Panc1 (cell line): ENCODE data around the gene USP24. TPM values are rescaled to one million over a fixed set of nuclear protein-coding genes. Genes with fewer than 3 reads are reported as not detected.

ENCODE experiments used
- ATAC-seq: fragments of 200-7000 bp; cut with Tn5 transposase; 2 replicates; pipeline ENCODE4 v1.9.1; 2020; ENCODE audit warnings: mild to moderate bottlenecking, moderate library complexity
- BruUV-seq: library from RNA; stranded (reverse); fragments of 400-500 nt; replicated peaks from 2 replicates; lab custom pipeline; 2021; lab: Mats Ljungman, UMichigan
- CTCF ChIA-PET: fragments of 300-600 bp; sonication (Branson Sonifier 250); formaldehyde crosslinking; loops from one replicate; lab custom pipeline; 2022; ENCODE audit warnings: antibody characterized with exemption; lab: Charles Lee
- POLR2A ChIA-PET: fragments of 300-600 bp; sonication (Branson Sonifier 250); formaldehyde crosslinking; loops from one replicate; lab custom pipeline; 2022; ENCODE audit warnings: antibody characterized with exemption; lab: Charles Lee
- DNase-seq: peaks from one replicate; pipeline ENCODE4 v3.0.0-alpha.2; 2010; ENCODE audit warnings: low read depth, low spot score
- H3K27ac ChIP-seq: 2 replicates; pipeline ENCODE4 v1.5.1; 2011; ENCODE audit warnings: mild to moderate bottlenecking, low read length, inconsistent platforms
- H3K27me3 ChIP-seq: fragments of 200-500 bp; sonication (Bioruptor generic); 2 replicates; pipeline ENCODE4 v1.6.0; 2014; ENCODE audit warnings: low read length, inconsistent platforms; ENCODE audit not compliant: control insufficient read depth, insufficient read depth
- H3K36me3 ChIP-seq: fragments of 200-500 bp; sonication (Bioruptor generic); 2 replicates; pipeline ENCODE4 v1.5.1; 2014; ENCODE audit warnings: inconsistent platforms, mild to moderate bottlenecking, low read length, moderate library complexity; ENCODE audit not compliant: control insufficient read depth, insufficient read depth
- H3K4me1 ChIP-seq: 2 replicates; pipeline ENCODE4 v1.5.1; 2011; ENCODE audit warnings: inconsistent platforms, mild to moderate bottlenecking, low read length, moderate library complexity; ENCODE audit not compliant: control insufficient read depth, insufficient read depth
- H3K4me3 ChIP-seq, 2 experiments: 2 replicates each; pipeline ENCODE4 v1.5.1; 2011 to 2012; ENCODE audit warnings: low read depth in 2 of 2, low read length in 2 of 2, mild to moderate bottlenecking in 2 of 2, inconsistent platforms in 1 of 2, moderate library complexity in 1 of 2
- H3K9me3 ChIP-seq: fragments of 200-500 bp; sonication (Bioruptor generic); 2 replicates; pipeline ENCODE4 v1.5.1; 2014; ENCODE audit warnings: low read depth, mild to moderate bottlenecking, inconsistent platforms, low read length, moderate library complexity; ENCODE audit not compliant: control insufficient read depth, insufficient read depth
- POLR2AphosphoS5 ChIP-seq: IDR thresholded peaks from 2 replicates; pipeline ENCODE4 v1.6.1; 2012; ENCODE audit warnings: mild to moderate bottlenecking, low read depth, low read length, moderate library complexity
- SIN3A ChIP-seq: IDR thresholded peaks from 2 replicates; pipeline ENCODE4 v1.6.1; 2012; ENCODE audit warnings: low read depth, mild to moderate bottlenecking, low read length, moderate library complexity, borderline replicate concordance; ENCODE audit not compliant: insufficient read depth
- TCF7L2 ChIP-seq: IDR thresholded peaks from 2 replicates; pipeline ENCODE4 v1.6.1; 2011; ENCODE audit warnings: mild to moderate bottlenecking, low read depth, low read length, inconsistent platforms
- in situ Hi-C: cut with HindIII; loops from 2 replicates; pipeline ENCODE4 v1.10.0; 2016; ENCODE audit warnings: low sequenced_read_pairs, low pct_unique_long_range_greater_than_20kb
- intact Hi-C: fragments of 100-400 bp; cut with micrococcal nuclease; formaldehyde crosslinking; loops from one replicate; pipeline ENCODE4 v1.10.0; 2022; ENCODE audit not compliant: unreplicated experiment
- total RNA-seq: library from RNA; stranded (reverse); gene quantifications from one replicate; pipeline ENCODE4 v1.2.1, GENCODE V29; 2021; ENCODE audit not compliant: unreplicated experiment
- TF ChIP-seq, protein P1 (sequence below), 2 experiments: IDR thresholded peaks; 2 replicates each; pipeline ENCODE4 v1.6.1; 2011 to 2012; ENCODE audit warnings: low read depth in 2 of 2, control low read depth in 1 of 2, low read length in 1 of 2, mild to moderate bottlenecking in 1 of 2, moderate library complexity in 1 of 2; ENCODE audit not compliant: insufficient read depth in 1 of 2
- TF ChIP-seq, protein P2 (sequence below): fragments of 450-650 bp; IDR thresholded peaks from 2 replicates; pipeline ENCODE4 v1.5.1; 2017; ENCODE audit warnings: mild to moderate bottlenecking

The USP24 gene
- total RNA-seq, 1 experiment from 2014 or later: 52.2 TPM

DNA sequence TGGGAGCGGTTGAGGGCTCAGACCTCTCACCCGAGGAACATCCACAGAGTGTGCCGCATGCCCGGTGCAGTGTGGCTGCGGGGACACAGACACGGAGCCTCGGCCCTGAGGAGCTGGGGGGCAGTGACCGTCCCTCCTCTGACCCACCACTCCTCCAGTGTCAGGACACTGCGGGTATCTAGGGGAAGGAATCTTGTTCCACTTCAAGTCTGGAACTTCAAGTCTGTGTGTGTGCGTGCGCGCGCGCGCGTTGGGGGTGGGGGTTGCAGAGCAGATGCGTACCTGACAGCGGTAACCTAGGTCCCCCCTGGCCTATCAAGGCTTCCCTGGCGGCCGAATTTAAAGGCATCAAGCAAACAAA, 158.6 kb downstream of the USP24 start:
- no peaks in the 10 kb centered on the region for H3K9me3 ChIP-seq
- no peaks in the 10 kb centered on the region for H3K4me1 ChIP-seq
- CTCF ChIA-PET: no interaction called here
- no TSS peak for BruUV-seq
- intact Hi-C loops: no loop called here
- no peaks in the 10 kb centered on the region for H3K27me3 ChIP-seq
- no peak overlapping the region for H3K27ac ChIP-seq
- DNase-seq: no peak
- POLR2A ChIA-PET: no interaction called here
- no peak for TF ChIP-seq POLR2AphosphoS5
- no peak overlapping the region for H3K4me3 ChIP-seq
- ATAC-seq: no peak
- in situ Hi-C loops: no loop called here
- no peaks in the 10 kb centered on the region for H3K36me3 ChIP-seq

DNA sequence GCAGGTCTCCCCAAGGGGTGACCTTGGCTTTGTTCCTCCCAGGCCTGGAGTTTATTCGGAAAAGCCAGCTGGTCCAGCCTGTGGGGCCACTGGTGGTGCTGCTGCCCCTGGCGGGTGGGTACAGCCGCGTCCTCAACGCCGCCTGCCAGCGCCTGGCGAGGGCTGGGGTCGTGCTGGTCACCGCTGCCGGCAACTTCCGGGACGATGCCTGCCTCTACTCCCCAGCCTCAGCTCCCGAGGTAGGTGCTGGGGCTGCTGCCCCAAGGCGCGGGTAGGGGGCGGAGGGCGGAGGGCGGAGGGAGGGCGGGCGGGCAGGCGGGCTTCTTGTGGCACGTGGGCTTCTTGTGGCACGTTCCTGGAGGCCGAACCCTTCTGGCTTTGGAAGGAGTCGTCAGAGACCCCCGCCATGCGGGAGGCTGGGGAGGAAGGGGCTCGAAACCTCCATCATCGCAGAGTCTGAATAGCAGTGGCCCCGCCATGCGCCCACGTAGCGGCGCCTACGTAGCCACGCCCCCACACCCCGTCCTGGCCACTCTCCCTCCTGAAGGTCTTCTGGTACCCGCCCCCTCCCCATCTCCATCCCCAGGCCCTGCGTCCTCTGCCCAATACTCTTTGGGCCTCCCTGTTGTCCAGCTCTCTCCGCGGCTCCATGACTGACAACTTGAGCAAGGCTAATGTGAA, 159.1 kb downstream of the USP24 start:
- H3K27ac ChIP-seq: no peak overlapping the region
- intact Hi-C loops (no loop called here), in situ Hi-C loops (no loop called here)
- TF ChIP-seq TCF7L2 (no peak), SIN3A (no peak), POLR2AphosphoS5 (no peak)
- TF ChIP-seq, protein P1, sequence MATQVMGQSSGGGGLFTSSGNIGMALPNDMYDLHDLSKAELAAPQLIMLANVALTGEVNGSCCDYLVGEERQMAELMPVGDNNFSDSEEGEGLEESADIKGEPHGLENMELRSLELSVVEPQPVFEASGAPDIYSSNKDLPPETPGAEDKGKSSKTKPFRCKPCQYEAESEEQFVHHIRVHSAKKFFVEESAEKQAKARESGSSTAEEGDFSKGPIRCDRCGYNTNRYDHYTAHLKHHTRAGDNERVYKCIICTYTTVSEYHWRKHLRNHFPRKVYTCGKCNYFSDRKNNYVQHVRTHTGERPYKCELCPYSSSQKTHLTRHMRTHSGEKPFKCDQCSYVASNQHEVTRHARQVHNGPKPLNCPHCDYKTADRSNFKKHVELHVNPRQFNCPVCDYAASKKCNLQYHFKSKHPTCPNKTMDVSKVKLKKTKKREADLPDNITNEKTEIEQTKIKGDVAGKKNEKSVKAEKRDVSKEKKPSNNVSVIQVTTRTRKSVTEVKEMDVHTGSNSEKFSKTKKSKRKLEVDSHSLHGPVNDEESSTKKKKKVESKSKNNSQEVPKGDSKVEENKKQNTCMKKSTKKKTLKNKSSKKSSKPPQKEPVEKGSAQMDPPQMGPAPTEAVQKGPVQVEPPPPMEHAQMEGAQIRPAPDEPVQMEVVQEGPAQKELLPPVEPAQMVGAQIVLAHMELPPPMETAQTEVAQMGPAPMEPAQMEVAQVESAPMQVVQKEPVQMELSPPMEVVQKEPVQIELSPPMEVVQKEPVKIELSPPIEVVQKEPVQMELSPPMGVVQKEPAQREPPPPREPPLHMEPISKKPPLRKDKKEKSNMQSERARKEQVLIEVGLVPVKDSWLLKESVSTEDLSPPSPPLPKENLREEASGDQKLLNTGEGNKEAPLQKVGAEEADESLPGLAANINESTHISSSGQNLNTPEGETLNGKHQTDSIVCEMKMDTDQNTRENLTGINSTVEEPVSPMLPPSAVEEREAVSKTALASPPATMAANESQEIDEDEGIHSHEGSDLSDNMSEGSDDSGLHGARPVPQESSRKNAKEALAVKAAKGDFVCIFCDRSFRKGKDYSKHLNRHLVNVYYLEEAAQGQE (IDR thresholded peaks at IDR 0.05; ENCODE audit: insufficient read depth in 1 of 2, low read depth in 2 of 2, low read length in 1 of 2): no peak
- TF ChIP-seq, protein P2, sequence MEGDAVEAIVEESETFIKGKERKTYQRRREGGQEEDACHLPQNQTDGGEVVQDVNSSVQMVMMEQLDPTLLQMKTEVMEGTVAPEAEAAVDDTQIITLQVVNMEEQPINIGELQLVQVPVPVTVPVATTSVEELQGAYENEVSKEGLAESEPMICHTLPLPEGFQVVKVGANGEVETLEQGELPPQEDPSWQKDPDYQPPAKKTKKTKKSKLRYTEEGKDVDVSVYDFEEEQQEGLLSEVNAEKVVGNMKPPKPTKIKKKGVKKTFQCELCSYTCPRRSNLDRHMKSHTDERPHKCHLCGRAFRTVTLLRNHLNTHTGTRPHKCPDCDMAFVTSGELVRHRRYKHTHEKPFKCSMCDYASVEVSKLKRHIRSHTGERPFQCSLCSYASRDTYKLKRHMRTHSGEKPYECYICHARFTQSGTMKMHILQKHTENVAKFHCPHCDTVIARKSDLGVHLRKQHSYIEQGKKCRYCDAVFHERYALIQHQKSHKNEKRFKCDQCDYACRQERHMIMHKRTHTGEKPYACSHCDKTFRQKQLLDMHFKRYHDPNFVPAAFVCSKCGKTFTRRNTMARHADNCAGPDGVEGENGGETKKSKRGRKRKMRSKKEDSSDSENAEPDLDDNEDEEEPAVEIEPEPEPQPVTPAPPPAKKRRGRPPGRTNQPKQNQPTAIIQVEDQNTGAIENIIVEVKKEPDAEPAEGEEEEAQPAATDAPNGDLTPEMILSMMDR: no peak
- H3K4me3 ChIP-seq: no peak overlapping the region
- ChIA-PET POLR2A (no interaction called here), CTCF (no interaction called here)
- H3K4me1 ChIP-seq: no peaks in the 10 kb centered on the region
- DNase-seq (no peak), ATAC-seq (no peak)
- no peaks in the 10 kb centered on the region for H3K27me3 ChIP-seq
- no peaks in the 10 kb centered on the region for H3K9me3 ChIP-seq
- BruUV-seq: no TSS peak
- H3K36me3 ChIP-seq: no peaks in the 10 kb centered on the region

DNA sequence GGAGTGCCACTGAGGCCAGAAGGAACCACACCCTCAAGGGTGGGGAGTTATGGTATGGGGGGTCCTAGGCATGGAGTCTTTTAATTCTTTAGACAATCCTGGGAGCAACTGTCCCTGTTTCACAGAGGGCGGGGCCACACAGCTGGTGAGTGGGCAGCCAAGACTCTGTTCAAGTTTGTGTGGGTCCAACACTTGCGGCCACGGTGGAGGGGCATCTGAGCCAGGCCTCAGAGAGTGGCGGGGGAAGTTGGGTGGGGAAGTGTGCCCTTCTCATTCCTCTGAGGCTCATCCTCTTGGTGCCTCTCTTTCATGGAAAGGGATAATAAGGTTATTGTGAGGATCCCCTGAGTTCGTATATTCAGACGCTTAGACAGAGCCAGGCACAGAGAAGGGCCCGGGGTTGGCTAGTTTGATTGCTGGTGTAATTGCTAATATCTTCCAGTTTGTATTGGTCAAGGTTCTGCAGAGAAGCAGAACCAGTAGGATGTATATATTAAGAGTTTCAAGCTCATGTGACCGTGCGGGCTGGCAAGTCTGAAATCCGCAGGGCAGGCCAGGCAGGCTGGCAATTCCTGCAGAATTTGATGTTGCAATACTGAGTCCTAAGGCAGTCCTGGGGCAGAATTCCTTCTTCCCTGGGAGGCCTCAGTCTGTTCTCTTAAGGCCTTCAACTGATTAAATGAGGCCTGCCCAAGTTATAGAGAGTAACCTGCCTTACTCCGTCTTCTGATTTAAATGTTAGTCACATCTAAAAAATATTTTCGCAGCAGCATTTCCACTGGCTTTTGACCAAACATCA, 159.9 kb downstream of the USP24 start:
- intact Hi-C loops: no loop called here
- Histone ChIP-seq H3K9me3 (no peaks in the 10 kb centered on the region), H3K4me1 (no peaks in the 10 kb centered on the region), H3K36me3 (no peaks in the 10 kb centered on the region), H3K4me3 (no peak overlapping the region), H3K27ac (no peak overlapping the region), H3K27me3 (no peaks in the 10 kb centered on the region)
- POLR2A ChIA-PET: no interaction called here
- CTCF ChIA-PET: no interaction called here
- DNase-seq: no peak
- TF ChIP-seq, protein P2: no peak
- TF ChIP-seq TCF7L2 (no peak), POLR2AphosphoS5 (no peak), SIN3A (no peak)
- TF ChIP-seq, protein P1 (IDR thresholded peaks at IDR 0.05; ENCODE audit: insufficient read depth in 1 of 2, low read depth in 2 of 2, low read length in 1 of 2): no peak
- no TSS peak for BruUV-seq
- in situ Hi-C loops: no loop called here
- no peak for ATAC-seq
